ENCODE results near the gene BATF2.

- TF ChIP-seq CTCF (IDR thresholded peaks at IDR 0.05) (no peak), POLR2A (IDR thresholded peaks at IDR 0.05) (no peak)
Measured at GRCh38 chr11:64994318-64994717, 2.5 kb downstream of the BATF2 start.
